Spleen (tissue), 11 donors: ENCODE results near the gene GFER. TPM values are rescaled to one million over a fixed set of nuclear protein-coding genes. Genes with fewer than 3 reads are reported as not detected.

Experiments used
- DNase-seq: peaks from one replicate; pipeline ENCODE4 v3.0.0-alpha.2; 2020
- H3K27ac ChIP-seq, 8 donors: fragments of 200-600 bp; sonication (generic) in 7 of 8; 1 replicate in 4 of 8; 2 replicates in 4 of 8; pipeline versions ENCODE4 v1.5.0 to v1.8.0; 2016 to 2021; ENCODE audit warnings: inconsistent platforms in 4 of 8, mild to moderate bottlenecking in 4 of 8, moderate library complexity in 1 of 8
- H3K27me3 ChIP-seq, 7 donors: fragments of 200-600 bp; sonication (generic) in 6 of 7; replicated peaks in 1 of 7; 1 replicate in 4 of 7; 2 replicates in 3 of 7; pipeline versions ENCODE4 v1.5.0 to v1.8.0; 2016 to 2021; ENCODE audit warnings: inconsistent platforms in 3 of 7, mild to moderate bottlenecking in 1 of 7
- H3K36me3 ChIP-seq, 6 donors: fragments of 200-600 bp; sonication (generic) in 5 of 6; 1 replicate in 4 of 6; 2 replicates in 2 of 6; pipeline versions ENCODE4 v1.5.0 to v1.8.0; 2016 to 2021; ENCODE audit warnings: inconsistent platforms in 2 of 6
- H3K4me1 ChIP-seq, 6 donors: fragments of 200-600 bp; sonication (generic) in 5 of 6; 1 replicate in 3 of 6; 2 replicates in 3 of 6; pipeline versions ENCODE4 v1.5.0 to v1.8.0; 2016 to 2021; ENCODE audit warnings: inconsistent platforms in 3 of 6
- H3K4me3 ChIP-seq, 8 donors: fragments of 200-600 bp; sonication (generic) in 7 of 8; 1 replicate in 4 of 8; 2 replicates in 4 of 8; pipeline versions ENCODE4 v1.5.0 to v1.8.0; 2016 to 2021; ENCODE audit warnings: inconsistent platforms in 4 of 8, mild to moderate bottlenecking in 4 of 8, moderate library complexity in 2 of 8
- H3K9me3 ChIP-seq, 8 donors: fragments of 200-600 bp; sonication (generic) in 7 of 8; 1 replicate in 4 of 8; 2 replicates in 4 of 8; pipeline versions ENCODE4 v1.5.0 to v1.8.0; 2016 to 2021; ENCODE audit warnings: inconsistent platforms in 4 of 8
- CTCF ChIP-seq, 11 experiments: fragments of 200-600 bp in 7 of 11; fragments of 450-650 bp in 4 of 11; sonication (generic) in 4 of 11; IDR thresholded peaks in 8 of 11; conservative IDR thresholded peaks in 3 of 11; 1 replicate in 7 of 11; 2 replicates in 4 of 11; pipeline versions ENCODE4 v1.4.0 to v1.8.0; 2016 to 2021; ENCODE audit warnings: antibody characterized with exemption in 11 of 11, inconsistent platforms in 4 of 11, mild to moderate bottlenecking in 1 of 11
- POLR2A ChIP-seq, 3 donors: fragments of 450-650 bp; IDR thresholded peaks; one replicate each; pipeline ENCODE4 v1.5.1; 2017; ENCODE audit warnings: antibody characterized with exemption in 3 of 3, mild to moderate bottlenecking in 1 of 3
- POLR2AphosphoS5 ChIP-seq, 3 donors: sonication (generic); formaldehyde crosslinking; IDR thresholded peaks; one replicate each; pipeline ENCODE4 v1.5.1; 2017; ENCODE audit warnings: antibody characterized with exemption in 3 of 3
- WGBS, 5 donors: extraction: QIAGEN DNeasy Blood & Tissue Kit in 3 of 5; methylation state at CpG; one replicate each; pipeline versions ENCODE4 v1.1.5 to v1.1.7; 2013 to 2018; 5-methylcytosine and 5-hydroxymethylcytosine counted together
- intact Hi-C: fragments of 100-400 bp; cut with DNase I; formaldehyde crosslinking; loops from one replicate; pipeline ENCODE4 v1.15.0; 2023; ENCODE audit warnings: low total_unique reads
- polyA plus RNA-seq, 3 donors: library from polyadenylated mRNA; stranded (reverse); fragments of 200-250 nt; gene quantifications; one replicate each; pipeline ENCODE4 v1.2.1, GENCODE V29; 2013
- total RNA-seq, 7 donors: library from RNA; depleted of rRNA in 3 of 7; stranded (reverse); fragments of >200 nt in 3 of 7; fragmentation: NEBNext Ultra II Directional in 4 of 7; extraction: Animal tissue kit (Norgen Biotek cat#: 25700) in 4 of 7; gene quantifications; one replicate each; pipeline versions ENCODE4 v1.1.0 to v1.2.1, GENCODE V29; 2016 to 2021
- donor health status: healthy with polysubstance abuse.
- donor health status: DM: no; HTN: no; CAD: no; lungs with moderate emphysema.
- donor health status: DM: no; HTN: no; CAD: no.
- donor health status: Bipolar disorder and iron deficiency.
- donor health status: healthy.
- donor health status: DM: no; HTN: no; CAD: no.
- donor health status: DM: yes; HTN: yes; CAD: no.

GFER gene
- total and polyA plus RNA-seq, 10 donors = 9.6 to 36.0 (median 22.8) TPM

GRCh38 chr16:1971796-1972489, 12.1 kb upstream of the GFER start, which contains the start of gene TBL3:
TSS of gene TBL3 (plus strand) at chr16:1972053. CDS start at chr16:1972165, 112 bp downstream.
- Histone ChIP-seq H3K36me3 (peaks cover 13 to 36% (median 31%) of the 10 kb centered on the region in 6 donors), H3K4me1 (peaks cover 18 to 37% (median 33%) of the 10 kb centered on the region in 6 donors), H3K9me3 (no peaks in the 10 kb centered on the region), H3K27ac (peak within 1 kb of the TSS; percentile 91 to 98 (median 95)), H3K27me3 (peaks cover 0 to 35% (median 0%) of the 10 kb centered on the region in 7 donors), H3K4me3 (peak within 1 kb of the TSS; percentile 89 to 99 (median 96))
- DNase-seq = peak; percentile 99
- intact Hi-C loops = no loop called here
- TF ChIP-seq POLR2A (IDR thresholded peaks at IDR 0.05) = peak; percentile 68 to 98 (median 83)
- peak in 3 of 11 experiments; percentile 26 to 42 (median 32) for TF ChIP-seq CTCF (IDR thresholded peaks at IDR 0.05 in 8 of 11, conservative IDR thresholded peaks at IDR 0.05 in 3 of 11)
- peak; percentile 99 to 100 (median 100) for TF ChIP-seq POLR2AphosphoS5 (IDR thresholded peaks at IDR 0.05)
- WGBS, 5 donors = 0 to 1% (median 0%) methylated on average over 56 to 78 of the region's 78 CpGs

GRCh38 chr16:1972490-1972877, 11.5 kb upstream of the GFER start:
- H3K36me3 ChIP-seq = peaks cover 15 to 41% (median 36%) of the 10 kb centered on the region in 6 donors
- 1 to 5% (median 4%) methylated on average over 14 to 22 of the region's 22 CpGs for WGBS, 5 donors
- peaks cover 18 to 37% (median 33%) of the 10 kb centered on the region in 6 donors for H3K4me1 ChIP-seq
- TF ChIP-seq POLR2A (IDR thresholded peaks at IDR 0.05) (no peak), CTCF (IDR thresholded peaks at IDR 0.05 in 8 of 11, conservative IDR thresholded peaks at IDR 0.05 in 3 of 11) (no peak), POLR2AphosphoS5 (IDR thresholded peaks at IDR 0.05) (no peak)
- intact Hi-C loops = no loop called here
- H3K9me3 ChIP-seq = no peaks in the 10 kb centered on the region
- H3K4me3 ChIP-seq = peak overlapping the region; percentile 89 to 99 (median 96)
- peak overlapping the region in 5 of 8 donors; percentile 92 to 98 (median 95) for H3K27ac ChIP-seq
- H3K27me3 ChIP-seq = peaks cover 0 to 40% (median under 1%) of the 10 kb centered on the region in 7 donors
- DNase-seq = no peak

GRCh38 chr16:1973461-1974156, 10.4 kb upstream of the GFER start:
- WGBS, 5 donors = 86 to 94% (median 88%) methylated on average over 7 to 16 of the region's 16 CpGs
- Histone ChIP-seq H3K36me3 (peaks cover 23 to 53% (median 47%) of the 10 kb centered on the region in 6 donors), H3K4me3 (no peak overlapping the region), H3K27ac (no peak overlapping the region), H3K9me3 (no peaks in the 10 kb centered on the region), H3K4me1 (peaks cover 18 to 40% (median 33%) of the 10 kb centered on the region in 6 donors), H3K27me3 (peaks cover 0 to 51% (median 12%) of the 10 kb centered on the region in 7 donors)
- TF ChIP-seq POLR2AphosphoS5 (IDR thresholded peaks at IDR 0.05) = no peak
- TF ChIP-seq POLR2A (IDR thresholded peaks at IDR 0.05) = no peak
- TF ChIP-seq CTCF (IDR thresholded peaks at IDR 0.05 in 8 of 11, conservative IDR thresholded peaks at IDR 0.05 in 3 of 11) = no peak
- DNase-seq = no peak
- intact Hi-C loops = no loop called here
